Activated CD4-positive, alpha-beta T cell treated with anti-CD3 and anti-CD28 coated beads, Interleukin-2, Interleukin-4, amounts not matched to agents 100 ng/mL and 50 ng/mL, durations not matched to agents 16 hours and 8 hours (primary cell): Measurements from ENCODE around the gene CNBP.
"Not testable (repeated sequence)": the region's sequence is repeated elsewhere in the genome, so short reads cannot be mapped to it uniquely, and the experiment has no call there.

Experiments
- DNase-seq: peaks from one replicate; pipeline ENCODE4 v3.0.0-alpha.2; 2020; ENCODE audit warnings: low spot score

Gene CNBP

DNA sequence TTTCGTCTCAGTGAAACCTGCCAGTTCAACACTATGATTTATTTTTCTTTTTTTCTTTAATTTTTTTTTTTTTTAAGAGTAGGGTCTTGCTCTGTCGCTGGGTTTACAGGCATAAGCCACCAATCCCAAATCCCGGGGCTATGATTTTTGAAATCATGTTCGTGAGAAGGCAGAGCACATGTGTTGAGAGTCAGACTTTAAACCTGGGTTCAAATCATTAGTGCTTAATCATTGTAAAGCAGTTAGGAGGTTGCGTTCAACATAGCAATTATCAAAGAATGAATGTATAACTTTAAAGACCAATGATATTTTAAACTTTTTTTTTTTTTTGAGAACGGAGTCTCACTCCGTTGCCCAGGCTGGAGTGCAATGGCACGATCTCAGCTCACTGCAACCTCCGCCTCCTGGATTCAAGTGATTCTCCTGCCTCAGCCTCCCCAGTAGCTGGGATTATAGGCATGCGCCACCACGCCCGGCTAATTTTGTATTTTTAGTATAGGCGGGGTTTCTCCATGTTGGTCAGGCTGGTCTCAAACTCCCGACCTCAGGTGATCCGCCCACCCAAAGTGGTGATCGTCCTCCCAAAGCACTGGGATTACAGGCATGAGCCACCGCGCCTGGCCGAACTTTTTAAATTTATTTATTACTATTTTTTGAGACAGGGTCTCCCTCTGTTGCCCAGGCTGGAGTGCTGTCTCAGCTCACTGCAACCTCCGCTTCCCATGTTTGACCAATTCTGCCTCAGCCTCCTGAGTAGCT lies 1.3 kb upstream of the CNBP start:
- DNase-seq, result not testable (repeated sequence)

DNA sequence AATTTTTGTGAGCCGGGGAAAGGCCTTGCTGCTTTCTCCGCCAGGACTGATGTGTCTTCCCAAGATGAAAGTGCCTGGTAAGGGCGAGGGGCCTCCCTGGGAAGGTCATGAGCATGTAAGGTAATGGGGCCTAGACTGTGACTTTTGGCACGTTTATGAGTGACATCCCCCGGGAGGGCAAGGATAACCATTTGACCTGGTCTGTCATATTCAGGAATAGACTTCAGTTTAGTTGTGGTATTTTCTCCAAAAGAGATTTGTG lies 631 bp upstream of the CNBP start:
- peak; percentile 28 for DNase-seq

DNA sequence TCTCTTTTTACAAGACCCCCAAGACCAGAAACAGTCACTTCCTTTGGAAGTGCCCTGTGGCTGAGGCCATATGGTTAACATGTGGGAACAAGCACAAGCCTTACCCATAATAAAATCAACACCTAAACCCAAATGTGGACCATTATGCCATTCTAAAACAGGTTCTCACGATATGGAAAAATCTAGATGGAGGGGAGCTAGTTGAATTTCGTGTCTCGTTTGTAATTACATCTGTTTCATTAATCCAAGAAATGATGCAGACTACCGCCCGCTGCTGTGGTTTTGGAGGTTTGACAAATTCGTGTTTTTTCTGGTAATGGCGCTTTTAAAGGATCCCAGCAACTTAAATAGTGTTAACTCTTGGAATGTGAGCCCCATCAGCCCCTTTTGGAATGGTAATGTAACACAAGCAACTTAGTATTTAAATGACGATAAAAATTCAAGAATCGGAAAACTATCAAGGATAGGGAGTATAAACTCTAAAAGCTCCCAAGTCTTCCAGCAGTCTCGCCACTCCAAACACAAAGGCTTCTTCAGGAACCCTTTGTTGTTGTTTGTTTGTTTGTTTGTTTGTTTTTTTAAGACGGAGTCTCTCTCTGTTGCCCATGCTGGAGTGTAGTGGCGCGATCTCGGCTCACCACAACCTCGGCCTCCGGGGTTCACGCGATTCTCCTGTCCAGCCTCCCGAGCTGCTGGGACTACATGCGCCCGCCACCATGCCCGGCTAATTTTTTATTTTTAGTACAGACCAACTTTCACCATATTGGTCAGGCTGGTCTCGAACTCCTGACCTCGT lies 1.1 kb downstream of the CNBP start:
- DNase-seq, result peak; percentile 40

DNA sequence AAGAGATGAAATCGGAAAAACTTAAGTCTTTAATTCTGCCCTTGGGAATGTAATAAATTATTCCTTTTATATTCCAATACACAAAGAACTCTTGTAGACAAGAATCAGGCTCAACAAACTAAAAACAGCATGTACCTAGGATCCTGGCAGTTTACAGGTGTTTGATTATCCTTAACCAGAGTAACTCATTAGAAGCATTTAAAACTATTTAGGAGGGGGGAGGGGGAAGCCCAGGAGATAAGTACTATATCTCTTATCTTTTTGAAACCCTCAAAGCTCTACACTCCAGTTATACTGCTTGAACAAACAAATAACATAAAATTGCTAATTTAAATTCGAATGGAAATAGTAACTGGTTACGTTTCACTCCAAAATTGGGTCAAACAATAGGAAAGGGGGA lies 1.9 kb downstream of the CNBP start:
- DNase-seq, result no peak

DNA sequence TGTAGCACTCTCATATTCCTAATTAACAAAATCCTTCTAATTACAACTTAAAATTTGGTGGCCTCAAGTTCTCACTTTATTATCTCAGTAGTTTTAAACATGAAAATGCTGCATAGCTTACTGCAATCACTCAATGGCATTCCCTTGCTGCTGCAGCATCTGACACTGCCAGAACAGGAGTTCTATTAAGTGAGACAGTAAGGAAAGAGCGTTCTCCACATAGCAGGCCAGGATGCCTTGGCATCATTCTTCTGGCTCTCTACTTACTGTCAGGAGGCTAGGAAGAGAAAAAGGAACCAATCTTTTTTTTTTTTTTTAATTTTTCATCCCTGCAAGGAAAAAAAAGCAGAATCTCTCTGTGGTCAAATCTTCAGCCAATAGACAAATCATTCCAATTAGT lies 3.2 kb downstream of the CNBP start:
- DNase-seq, result no peak

DNA sequence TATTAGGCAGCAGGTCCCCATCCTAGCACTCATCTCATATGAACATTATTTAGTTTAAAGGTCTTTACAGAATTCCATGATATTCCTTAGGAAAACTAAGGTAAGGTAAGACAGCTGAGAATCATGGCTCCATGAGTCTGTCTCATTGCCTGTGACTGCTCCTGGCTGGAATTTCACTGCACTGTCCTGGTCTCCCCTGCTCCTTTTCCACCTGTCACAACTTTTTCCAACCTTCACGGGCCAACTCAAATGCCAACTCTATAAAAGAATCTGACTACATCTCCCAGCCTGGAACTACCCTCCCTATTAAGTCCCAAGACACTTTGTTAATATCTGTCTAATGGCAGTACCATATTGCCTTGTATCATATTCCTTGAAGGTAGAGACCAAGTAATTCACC lies 7.6 kb downstream of the CNBP start:
- no peak for DNase-seq

DNA sequence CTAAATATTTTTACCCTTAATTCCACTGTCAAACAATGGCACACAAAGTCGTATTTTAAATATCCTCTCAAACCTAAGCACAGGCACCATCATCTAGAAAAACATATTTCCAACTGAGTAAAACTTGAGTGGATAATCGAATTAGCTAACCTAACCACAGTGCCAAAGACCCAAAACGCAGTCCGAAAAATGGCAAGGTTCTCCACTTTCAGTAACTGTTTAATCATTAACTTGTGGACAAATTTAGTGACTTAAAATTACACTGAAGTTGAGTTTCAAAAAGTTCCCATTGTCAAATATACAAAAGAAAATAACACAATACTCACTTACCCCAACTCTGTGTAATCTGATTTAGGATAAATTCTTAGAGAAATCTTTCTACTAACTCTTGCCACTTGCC lies 10.0 kb downstream of the CNBP start:
- DNase-seq, result no peak

DNA sequence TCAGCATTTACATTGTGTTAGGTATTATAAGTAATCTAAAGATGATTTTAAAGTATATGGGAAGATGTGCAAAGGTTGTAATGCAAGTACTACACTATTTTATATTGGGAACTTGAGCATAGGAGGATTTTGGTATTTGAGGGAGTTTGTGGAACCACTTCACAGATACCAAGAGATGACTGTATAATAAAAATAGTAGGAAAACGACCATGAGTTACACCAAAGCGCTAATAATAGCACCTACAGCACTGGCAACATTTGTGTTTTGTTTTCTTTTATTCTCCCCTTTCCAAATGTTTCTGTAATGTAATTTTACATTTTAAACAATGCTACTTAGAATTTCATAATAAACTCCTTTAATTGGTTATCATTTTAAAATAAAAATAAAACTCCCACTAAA lies 10.5 kb downstream of the CNBP start:
- DNase-seq, result no peak

DNA sequence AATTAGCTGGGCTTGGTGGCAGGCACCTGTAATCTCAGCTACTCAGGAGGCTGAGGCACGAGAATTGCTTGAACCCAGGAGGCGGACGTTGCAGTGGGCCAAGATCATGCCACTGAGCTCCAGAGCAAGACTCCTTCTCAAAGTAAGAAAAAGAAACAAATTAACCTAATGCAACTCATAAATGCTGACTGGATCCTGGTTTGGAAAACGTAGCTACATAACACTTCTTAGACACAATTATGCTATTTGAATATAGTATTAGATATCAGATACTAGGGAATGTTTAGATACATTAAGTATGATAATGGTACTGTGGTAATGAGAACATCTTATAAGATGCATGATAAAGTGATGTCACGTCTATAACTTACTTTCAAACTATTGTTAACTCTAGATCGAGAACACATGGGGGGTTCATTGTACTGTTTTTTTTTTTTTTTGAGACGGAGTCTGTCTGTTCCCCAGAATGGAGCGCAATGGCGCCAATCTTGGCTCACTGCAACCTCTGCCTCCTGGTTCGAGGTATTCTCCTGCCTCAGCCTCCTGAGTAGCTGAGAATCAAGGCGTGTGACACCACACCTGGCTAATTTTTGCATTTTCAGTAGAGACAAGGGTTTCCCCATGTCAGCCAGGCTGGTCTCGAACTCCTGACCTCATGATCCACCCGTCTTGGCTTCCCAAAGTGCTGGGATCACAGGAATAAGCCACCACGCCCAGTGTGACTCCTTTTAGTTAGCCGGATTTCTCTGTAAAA lies 16.9 kb downstream of the CNBP start:
- no peak for DNase-seq

DNA sequence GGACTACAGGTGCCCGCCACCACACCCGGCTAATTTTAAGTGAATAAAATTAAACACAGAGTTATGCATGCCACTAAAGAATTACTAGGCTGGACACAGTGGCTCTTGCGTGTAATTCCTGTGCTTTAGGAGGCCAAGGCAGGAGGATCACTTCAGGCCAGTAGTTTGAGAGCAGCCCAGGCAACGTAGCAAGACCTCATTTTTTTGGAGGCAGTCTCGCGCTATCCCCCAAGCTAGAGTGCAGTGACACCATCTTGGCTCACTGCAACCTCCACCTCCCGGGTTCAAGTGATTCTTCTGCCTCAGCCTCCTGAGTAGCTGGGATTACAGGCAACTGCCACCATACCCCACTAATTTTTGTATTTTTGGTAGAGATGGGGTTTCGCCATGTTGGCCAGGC lies 18.1 kb downstream of the CNBP start:
- DNase-seq, result not testable (repeated sequence)

DNA sequence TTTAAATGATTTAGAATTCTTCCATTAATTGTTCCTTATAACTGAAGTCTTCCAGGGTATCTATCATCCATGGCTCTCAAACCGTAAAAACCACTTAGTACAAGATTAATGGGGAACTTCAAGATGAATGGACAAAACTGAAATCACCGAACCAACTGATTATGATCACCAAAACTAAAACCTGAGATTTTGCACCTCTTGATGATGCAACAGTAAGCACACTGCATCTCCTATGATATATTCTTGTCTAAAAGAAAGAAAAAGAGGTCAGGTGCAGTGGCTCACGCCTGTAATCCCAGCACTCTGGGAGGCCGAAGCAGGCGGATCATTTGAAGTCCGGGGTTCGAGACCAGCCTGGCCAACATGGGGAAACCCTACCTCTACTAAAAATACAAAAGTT lies 19.2 kb downstream of the CNBP start:
- DNase-seq, result no peak

DNA sequence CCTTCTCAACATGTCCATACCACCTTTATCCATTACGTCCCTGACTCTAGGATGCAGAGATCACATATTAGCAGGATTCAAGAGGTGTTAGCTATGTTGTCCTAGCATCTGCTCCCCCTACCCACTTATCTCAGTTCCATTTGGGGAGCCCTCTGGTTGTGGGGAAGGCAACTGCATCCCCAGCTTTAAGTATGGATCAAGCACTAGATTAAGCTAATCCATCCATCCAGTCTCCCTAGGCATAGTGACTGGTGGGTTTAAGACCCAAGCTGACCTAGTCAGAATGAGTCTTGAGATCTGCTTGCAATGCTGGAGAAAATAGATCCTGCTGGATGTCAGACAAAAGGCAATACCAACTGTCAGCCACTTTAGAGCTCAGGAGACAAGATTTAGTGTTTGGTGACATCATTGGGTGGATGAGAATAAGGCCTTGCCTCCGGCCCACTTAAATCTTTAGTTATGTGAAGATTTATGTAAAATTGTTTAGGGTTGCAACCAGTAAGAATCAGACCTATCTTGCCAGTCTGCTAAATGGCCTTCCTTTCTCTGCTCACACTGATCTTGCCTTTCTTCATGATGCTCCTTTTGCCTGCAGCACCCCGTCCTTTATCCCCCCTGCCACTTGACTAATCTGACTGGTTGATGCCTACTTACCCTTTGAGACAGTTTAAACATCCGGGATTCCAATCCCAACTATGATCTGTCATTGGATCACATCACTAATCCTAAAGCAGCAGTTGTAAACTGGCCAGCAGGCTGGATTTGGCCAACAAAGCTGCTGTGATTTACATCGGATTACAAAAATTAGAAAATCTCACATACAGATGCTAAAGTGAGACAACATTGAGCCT lies 20.7 kb downstream of the CNBP start:
- DNase-seq, result peak; percentile 35

DNA sequence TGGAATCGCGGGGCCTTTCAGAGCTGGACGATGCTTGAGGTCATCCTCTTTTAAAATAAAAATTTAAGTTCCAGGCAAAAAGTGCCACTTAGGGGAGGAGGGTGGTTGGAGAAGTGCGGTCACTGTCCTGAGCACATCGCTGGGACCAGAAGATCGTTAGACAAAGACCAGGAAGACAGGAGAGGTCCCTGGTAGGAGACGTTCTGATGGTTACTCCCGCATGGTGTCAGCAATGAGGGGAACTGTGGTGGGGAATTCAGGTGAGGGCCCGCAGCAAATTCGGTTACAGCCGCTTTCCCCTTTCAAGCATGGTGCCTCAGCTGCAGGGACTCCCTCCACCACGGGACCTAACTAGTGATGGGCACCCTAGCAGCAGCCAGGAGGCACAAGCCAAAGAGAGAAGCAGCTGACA lies 21.8 kb downstream of the CNBP start:
- DNase-seq, result peak; percentile 48

DNA sequence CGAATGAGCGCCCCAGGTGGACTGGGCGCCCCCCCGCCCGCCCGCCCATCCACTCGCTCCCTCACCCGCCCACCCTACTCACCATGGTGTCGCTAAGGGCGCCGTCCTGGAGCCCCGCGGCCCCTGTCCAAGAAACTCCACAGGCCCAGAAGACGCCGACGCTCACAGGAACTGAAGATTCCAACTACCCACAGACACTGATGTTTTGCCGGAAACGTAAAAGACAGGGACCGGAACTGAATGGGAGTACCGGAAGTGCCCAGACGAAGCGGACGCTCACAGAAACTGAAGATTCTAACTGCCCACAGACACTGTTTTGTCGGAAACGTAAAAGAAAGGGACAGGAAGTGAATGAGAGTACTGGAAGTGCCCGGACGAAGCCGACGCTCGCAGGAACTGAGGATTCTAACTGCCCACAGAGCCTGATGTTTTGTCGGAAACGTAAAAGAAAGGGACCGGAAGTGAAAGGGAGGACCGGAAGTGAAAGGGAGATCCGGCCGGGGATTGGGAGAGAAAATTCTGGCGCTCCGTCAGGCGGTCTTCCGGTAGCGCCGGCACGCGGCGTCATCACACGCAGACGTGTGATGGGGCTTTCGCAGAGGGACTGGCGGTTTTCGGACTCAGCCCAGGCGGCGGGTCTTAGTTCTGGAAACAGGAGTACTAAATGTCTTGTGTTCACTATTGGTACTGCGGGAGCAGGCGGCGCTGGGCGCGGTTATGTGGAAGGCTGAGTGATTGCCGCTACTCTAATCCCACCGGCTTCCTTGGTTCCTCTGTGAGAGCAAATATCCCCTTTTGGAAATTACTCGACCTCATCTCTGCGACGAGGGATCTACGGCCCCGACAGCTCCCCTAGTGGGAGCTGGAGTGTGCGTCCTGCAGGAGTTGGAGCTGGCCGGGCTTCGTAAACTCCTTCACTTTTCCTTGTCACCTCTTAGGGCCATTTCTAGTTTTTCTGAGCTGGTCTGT lies 22.5 kb downstream of the CNBP start, which contains the start of gene ISY1:
Gene ISY1 (minus strand): TSS at position 173 of the 969 bp plus-strand sequence. CDS start 88 bp downstream, at position 85.
- DNase-seq, result peak; percentile 94

DNA sequence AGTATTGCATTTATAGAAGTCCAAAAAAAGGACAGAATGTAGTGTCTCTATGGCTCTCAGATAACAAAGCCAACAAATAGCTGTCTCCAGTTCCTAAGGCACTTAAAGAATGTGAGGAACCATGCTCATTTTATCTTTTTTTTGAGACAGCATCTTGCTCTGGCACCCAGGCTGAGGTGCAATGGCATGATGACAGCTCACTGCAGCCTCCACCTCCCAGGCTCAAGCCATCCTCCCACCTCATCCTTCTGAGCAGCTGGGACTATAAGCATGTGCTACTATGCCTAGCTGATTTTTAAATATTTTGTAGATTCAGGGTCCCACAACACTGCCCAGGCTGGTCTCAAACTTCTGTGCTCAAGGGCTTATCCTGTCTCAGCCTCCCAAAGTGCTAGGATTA lies 38.9 kb downstream of the CNBP start:
- DNase-seq, result no peak

DNA sequence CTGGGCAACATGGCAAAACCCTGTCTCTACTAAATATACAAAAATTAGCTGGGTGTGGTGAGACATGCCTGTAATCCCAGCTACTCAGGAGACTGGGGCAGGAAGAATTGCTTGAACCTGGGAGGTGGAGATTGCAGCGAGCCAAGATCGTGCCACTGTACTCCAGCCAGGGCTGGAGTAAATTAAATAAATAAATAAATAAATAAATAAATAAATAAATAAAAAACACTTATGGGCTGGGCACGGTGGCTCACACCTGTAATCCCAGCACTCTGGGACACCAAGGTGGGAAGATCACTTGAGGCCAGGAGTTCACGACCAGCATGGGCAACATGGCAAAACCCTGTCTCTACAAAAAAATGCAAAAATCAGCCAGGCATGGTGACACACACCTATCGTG lies 42.7 kb downstream of the CNBP start:
- not testable (repeated sequence) for DNase-seq

DNA sequence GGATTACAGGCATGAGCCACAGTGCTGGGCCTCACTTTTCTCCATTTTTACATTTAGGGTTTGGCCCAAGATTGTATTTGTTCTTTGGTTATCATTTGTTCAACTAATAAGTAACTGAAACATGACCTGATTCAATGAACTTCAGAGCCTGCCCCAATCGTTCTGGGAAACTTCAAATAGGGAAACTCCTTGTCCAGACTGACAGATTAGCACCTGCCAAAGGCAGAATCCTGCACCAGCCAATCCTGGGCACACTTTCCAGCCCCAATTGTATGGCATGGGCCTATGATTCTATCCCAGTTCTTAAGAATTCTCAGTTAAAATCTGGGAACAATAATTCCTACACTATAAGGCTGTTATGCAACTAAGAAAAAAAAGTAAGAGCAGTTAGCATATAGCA lies 43.8 kb downstream of the CNBP start:
- DNase-seq, result no peak

DNA sequence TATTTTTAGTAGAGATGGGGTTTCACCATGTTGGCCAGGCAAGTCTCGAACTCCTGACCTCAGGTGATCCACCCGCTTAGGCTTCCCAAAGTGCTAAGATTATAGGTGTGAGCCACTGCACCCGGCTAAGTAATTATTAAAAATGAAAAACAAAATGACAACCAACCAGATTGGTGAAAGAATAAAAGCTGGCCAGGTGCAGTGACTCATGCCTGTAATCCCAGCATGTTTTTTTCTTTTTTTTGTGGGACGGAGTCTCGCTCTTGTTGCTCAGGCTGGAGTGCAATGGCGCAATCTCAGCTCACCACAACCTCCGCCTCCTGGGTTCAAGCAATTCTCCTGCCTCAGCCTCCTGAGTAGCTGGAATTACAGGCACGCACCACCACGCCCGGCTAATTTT lies 47.4 kb downstream of the CNBP start:
- DNase-seq, result not testable (repeated sequence)

DNA sequence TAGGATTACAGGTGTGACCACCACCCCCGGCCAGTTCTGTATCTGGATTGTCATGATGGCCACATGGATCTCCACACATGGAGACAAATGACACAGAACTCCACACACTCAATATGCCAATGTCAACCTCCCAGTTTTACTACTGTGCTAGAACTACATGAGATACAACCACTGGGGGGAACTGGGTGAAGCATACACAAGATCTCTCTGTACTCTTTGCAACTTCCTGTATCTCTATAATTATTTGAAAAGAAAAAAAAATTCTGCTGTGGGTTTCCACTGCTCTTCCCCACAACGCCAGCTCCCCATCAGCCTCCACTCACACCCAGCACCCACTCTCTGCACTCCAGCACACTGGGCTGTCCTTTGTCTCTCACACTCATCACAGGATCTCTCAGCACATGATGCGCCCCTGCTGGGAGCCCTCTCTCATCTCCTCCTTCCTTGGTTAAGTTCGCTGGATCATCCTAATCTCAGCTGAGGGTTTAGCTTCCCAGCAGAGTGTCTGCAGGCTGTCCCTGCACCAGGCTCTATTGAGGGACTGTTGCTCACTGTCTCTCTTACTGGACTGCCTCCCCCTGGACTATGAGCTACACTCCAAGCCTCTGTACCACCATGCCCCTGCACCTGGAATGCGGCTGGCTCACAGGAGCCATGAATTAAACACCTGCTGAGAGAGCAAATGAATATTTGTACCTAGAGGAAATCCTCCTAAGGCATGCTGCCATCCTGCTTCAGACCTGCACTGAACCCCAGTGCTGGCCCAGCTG lies 51.4 kb downstream of the CNBP start:
- no peak for DNase-seq

DNA sequence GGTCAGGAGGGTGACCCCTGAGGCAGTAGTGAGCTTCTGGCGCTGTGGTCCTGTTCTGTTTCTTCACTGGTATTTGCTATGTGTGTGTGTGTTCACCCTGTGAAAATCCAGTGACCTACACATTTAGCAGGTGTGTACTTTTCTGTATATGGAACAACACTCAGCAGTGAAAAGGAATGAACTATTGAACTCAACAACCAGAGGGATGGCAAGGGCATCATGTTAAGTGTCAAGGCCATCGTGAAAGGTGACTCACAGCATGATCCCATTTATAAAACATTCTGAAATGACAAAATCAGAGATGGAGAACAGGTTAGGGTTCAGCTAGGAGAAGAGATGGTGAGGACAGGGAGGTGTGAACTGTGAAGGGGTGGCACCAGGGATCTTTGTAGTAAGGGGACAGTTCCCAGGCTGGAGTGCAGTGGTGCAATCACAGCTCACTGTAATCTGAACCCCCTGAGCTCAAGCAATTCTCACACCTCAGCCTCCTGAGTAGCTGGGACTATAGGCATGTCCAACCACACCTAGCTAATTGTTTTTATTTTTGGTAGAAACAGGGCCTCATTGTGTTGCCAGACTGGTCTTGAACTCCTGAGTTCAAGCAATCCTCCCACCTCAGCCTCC lies 52.1 kb downstream of the CNBP start:
- no peak for DNase-seq
